HL-60 (cell line): ENCODE measurements around the gene RTP5.

Experiments
- GABPA ChIP-seq: IDR thresholded peaks from 2 replicates; pipeline ENCODE4 v1.6.1; 2012; ENCODE audit warnings: low read depth
- POLR2AphosphoS5 ChIP-seq: IDR thresholded peaks from 2 replicates; pipeline ENCODE4 v1.6.1; 2012; ENCODE audit warnings: low read depth
- SPI1 ChIP-seq: IDR thresholded peaks from 2 replicates; pipeline ENCODE4 v1.6.1; 2012; ENCODE audit warnings: low read depth, mild to moderate bottlenecking, borderline replicate concordance
- TF ChIP-seq, protein P1 (sequence below): IDR thresholded peaks from one replicate; pipeline ENCODE4 v1.5.1; 2011; ENCODE audit warnings: low read length, control low read depth, inconsistent platforms; ENCODE audit not compliant: insufficient read depth

DNA sequence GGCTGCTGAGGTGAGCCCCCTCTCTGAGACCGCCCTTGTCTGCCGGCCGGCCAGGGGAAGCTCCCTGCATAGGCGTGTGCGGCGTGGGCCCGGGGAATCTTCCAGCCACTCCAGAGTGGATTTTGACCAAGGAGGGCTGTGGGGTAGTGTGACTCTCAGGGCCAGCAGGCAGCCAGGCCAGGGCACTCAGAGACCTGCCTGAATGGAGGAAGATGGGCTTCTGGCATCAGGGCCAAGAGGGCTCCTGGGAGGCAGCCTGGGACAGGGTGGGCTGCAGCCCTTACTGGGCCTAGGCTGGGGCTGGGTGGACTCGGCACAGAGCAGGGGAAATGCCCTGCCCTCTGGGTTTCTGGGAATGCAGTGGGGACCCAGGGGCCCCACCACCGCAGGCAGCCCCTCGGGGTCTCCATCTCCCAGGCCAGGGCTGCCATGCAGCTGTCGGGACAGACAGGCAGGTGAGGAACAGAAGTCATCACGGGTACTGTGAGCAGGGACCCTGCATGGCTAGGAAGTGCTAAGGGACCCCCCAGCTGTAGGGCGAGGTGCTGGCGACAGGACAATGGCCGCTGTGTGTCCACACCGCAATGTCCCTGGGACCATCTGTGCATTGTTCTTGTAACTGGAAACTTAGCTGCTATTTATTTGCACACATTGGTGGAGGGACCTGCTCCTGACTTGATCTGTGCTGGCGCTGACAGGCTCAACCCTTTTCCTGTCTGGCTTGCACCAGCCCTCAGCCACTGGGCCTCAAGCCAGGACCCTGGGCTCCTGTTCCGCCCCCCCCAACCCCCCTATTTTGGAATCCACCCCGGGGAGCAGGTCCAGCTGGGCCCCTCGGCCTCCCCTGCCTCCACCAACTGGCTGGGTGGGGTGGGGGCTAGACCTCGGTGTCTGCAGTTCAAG is 14.9 kb upstream of the RTP5 start:
- TF ChIP-seq, protein P1, sequence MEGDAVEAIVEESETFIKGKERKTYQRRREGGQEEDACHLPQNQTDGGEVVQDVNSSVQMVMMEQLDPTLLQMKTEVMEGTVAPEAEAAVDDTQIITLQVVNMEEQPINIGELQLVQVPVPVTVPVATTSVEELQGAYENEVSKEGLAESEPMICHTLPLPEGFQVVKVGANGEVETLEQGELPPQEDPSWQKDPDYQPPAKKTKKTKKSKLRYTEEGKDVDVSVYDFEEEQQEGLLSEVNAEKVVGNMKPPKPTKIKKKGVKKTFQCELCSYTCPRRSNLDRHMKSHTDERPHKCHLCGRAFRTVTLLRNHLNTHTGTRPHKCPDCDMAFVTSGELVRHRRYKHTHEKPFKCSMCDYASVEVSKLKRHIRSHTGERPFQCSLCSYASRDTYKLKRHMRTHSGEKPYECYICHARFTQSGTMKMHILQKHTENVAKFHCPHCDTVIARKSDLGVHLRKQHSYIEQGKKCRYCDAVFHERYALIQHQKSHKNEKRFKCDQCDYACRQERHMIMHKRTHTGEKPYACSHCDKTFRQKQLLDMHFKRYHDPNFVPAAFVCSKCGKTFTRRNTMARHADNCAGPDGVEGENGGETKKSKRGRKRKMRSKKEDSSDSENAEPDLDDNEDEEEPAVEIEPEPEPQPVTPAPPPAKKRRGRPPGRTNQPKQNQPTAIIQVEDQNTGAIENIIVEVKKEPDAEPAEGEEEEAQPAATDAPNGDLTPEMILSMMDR: no peak
- TF ChIP-seq SPI1 (no peak), POLR2AphosphoS5 (no peak), GABPA (no peak)
